NK-92 (cell line): ENCODE results near the gene LRCH3.

Experiments
- DNase-seq: peaks from one replicate; lab custom pipeline; 2025; ENCODE audit not compliant: unreplicated experiment; lab: John Stamatoyannopoulos, UW

Gene LRCH3

DNA sequence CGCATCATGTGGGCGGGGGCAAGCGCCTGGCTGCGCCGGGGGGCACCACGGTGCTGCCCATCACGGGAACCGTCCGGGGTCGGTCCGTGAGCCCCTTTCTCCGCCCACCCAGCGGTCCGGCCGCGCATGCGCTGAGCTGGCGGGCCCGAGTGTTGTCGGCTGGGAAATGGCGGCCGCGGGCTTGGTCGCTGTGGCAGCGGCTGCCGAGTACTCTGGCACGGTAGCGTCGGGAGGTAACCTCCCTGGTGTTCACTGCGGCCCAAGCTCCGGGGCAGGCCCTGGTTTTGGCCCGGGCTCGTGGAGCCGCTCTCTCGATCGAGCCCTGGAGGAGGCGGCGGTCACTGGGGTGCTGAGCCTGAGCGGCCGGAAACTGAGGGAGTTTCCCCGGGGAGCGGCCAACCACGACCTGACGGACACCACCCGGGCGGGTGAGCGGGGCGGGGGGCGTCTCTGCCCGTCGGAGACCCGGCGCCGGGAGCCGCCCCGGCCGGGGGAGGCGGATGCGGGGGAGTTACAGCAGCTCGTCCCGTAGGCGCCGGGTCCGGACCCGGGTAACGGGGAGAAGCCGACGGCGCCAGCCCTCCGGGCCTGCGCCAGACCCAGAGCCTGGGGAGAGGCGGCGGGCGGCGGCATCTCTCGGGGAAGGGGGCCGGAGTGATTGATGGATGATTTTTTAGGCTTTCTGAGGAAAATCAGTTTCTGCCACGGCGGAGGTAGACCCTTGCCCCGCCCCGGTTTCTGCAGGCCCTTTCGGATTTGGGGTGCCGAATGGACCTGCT is at the start of gene LRCH3:
Gene LRCH3, plus strand, starts transcription at position 142 of the 779 bp plus-strand sequence. Its CDS starts 25 bp downstream, at position 167.
- peak; percentile 34 for DNase-seq

DNA sequence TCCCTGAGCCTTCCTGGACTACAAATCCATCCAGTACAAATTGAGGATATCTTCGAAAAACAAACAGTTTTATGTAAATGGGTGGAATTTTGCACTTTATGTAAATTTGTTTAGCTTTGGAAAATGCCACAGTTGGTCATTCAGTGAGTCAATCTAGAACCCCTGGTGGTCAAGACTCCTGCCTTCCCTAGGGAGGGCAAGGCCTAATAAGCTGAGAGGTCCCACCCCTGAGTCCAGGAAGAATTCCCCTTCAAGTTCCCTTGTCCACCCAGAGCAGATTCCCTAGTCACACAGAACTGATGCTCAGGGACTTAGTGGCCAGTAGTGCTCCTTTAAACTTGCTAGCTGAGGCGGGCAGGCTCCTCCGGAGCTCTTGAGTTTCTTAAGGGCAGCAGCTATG is 48.3 kb upstream of the LRCH3 start:
- no peak for DNase-seq

DNA sequence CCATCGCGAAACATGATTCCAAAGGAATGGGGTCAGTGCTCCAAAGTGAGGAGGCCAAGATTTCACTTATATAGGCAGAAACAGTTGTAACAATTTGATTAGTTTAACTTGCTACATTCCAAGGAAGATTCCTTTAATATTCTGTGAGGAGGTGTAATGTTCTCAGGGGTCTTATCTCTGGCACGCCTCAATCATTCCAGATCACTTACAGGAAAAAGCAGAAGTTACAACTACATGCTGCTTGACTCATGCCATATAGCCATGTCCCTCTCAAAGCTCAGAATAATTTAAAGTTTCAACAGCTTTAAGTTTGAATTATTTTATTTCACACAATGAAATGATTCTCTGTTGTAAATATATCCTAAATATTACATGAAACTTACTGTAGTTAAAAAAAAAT is 44.8 kb upstream of the LRCH3 start:
- DNase-seq: no peak

DNA sequence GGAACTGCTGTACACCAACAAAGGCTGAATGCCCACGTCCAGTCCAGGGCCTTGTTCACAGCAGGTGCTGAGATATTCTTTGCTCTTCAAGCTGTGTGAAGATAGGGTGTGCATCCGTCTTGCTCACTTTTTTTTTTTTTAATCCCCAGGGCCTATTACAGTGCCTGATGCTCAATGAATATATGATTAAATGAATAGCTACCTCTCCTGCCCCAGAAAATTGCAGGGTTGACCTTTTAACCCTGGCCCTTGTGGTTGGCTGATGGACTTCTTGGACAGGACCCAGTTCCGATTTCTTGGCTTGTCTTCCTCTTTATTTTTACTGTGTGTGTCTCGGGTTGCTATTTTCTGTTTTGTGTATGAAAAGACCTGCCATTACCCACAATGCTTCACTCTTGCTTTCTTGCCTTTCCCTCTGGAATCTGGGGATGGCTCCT is 44.2 kb upstream of the LRCH3 start:
- no peak for DNase-seq

DNA sequence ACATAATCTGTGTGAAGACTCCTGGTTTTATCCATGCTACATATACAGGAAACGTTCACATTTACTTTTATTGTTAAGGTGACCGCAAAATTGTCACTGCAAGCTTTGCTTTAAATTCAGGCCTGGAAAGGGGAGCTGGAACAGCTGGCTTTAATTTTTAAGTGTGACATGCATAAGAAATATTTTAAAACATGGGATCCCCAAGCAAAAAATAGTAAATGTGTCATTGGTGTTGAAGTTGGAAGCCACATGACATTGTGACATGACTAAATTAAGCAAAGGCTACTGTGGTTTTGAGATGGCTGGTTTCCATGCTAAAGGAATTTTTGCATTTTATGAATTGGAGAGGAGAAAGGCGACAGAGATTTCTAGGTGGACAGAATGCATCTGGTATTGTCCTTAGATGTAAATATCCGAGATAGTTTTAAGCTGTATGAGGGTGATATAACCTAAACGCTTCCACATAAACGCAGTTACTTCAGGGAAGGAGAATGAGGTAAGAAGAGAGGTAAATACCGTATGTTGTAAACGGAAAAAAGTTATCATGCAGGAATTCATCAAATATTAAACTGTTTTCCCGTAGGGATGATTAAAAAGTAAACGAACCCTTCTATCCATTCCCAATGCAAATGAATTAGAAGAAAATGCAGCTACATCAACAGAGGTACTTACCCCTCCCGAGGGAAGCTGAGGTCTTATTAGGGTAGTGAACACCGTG is 42.3 kb upstream of the LRCH3 start:
- DNase-seq: no peak

DNA sequence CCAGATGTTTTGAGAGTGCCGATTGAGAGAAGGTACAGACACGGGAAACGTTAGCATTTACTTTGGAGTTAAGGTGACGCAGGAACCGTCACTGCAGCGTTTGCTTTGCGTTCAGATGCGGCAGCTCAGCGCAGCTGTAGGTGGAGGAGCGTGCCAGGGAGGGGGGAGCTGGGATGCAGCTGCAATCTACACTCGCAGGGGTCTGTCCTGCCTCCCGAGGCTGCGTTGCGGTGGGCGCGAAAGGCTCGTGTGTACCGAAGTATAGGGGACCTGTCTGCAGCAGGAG is 41.8 kb upstream of the LRCH3 start:
- peak; percentile 36 for DNase-seq

DNA sequence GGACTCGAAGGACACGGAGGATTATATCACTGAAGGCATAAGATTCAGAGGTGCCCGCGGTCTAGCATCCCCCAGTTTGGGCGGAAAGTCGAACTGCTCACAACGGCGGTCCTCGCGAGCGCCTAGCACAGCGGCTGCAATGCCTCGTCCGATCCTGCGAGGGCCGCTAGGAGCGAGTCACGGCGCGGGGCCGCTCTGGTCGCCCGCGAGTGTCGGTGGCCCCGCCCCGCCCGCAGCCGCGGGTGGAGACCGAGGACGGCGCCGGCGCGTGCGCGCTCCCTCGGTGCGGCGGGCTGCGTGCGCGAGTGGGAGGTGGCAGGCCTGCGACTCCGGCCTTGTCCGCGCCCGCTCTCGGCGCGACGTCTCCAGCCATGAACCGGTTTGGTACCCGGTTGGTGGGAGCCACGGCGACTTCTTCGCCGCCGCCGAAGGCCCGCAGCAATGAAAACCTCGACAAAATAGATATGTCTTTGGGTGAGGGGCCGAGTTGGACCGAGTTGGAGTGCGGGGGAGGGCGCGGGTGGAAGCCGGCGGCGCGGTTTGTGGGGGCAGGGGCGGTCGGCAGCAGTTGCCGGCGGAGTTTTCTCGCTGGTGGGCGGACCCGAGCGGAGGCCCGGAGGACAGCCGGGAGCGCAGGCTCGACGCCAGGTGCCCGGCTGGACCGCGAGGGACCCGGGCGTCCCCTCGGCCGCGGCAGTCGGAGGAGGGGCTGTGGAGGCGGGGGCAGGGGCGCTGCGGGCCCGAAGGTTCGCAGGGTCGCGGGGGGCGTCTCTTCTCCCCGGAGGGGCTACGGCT is 41.3 kb upstream of the LRCH3 start, which contains the start of gene FYTTD1:
Gene FYTTD1, plus strand, starts transcription at position 283 of the 795 bp plus-strand sequence. Its CDS starts 89 bp downstream, at position 372.
- DNase-seq: peak; percentile 36

DNA sequence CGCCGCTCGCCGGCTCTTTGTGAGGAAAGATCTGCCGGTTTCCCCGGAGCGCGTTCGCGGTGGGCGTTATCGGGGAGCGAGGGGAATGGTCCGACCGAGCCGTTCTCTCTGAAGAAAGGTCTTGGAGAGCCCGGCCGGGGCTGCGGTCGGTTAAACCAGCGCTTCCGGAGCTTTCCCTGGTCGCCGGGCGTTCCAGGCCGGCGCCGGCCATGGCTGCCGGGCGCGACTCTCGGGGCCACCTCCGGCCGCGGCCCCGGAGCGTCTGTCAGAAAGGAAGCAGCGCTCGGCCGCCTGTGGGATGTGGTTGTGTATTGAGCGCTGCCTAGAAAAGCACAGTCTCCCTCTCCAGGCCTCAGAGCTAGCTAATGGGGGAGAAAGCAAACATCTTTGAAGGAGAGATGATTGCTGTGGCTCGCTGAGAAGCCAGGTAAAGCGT is 40.6 kb upstream of the LRCH3 start:
- DNase-seq: no peak

DNA sequence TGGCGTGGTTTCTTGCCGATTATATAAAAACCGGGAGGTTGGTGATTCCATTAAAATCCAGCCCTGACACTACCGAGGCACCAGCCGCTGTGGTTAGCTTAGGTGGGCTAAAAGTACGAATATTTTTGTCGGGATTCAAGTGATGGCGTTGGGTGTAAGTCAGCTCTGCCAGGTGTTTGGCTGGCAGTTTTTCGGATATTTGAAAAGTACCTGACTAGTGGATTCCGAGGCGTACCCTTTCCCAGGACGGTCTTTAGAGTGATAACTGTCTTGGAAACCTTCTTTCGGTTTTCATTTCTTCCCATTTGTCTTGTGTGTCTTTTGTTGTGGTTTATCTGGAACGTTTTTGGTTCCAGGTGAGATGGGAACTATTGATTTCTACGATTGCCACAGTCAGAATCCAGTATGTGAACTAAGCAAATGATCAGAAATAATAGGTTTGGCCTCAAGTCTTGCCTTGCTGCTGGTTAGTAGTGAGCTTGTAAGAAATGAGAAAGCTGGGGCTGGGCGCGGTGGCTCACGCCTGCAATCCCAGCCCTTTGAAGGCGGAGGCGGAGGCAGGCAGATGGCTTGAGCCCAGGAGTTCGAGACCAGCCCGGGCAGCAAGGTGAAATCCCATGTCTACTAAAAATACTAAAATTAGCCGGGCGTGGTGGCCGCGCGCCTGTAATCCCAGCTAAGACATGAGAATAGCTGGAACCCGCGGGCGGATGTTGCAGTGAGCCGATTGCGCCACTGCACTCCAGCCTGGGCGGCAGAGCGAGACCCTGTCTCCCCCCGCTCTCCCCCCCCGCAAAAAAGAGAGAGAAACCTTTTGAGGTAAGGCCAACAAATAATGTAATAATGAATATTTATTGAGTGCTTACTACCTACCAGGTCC is 40.0 kb upstream of the LRCH3 start:
- no peak for DNase-seq

DNA sequence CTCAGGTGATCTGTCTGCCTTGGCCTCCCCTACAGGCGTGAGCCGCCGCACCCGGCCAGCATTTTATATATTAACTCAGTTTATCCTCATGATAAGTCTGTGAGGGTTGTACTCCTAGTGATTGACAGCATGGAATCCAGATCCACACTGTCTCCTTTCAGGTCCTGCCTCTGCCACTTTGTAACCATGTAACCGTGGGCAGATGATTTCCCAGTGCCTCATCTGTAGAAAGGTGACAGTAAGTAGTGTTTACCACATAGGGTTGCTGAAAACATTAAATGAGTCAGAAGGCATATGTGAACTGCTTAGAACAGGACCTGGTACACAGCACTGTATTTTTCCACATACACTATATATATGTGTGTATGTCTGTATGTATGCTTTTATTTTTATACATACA is 38.9 kb upstream of the LRCH3 start:
- no peak for DNase-seq

DNA sequence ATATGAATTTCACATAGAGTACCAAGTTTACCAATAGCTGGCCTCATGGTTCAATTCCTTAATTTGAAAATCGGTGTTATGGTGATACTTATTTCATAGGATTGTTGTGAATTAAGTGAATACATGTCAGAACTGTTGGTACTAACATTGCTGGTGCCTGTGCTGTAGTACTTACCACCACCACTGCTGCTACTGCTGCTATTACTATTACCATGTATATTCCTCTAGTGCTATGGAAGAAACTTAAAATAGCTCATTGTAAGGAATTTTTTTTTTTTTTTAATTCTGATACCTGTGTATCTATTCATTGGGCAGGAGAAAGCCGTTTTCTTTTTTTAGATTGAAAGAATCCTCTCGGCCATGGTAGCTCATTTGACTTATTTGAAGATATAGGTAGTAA is 37.8 kb upstream of the LRCH3 start:
- no peak for DNase-seq

DNA sequence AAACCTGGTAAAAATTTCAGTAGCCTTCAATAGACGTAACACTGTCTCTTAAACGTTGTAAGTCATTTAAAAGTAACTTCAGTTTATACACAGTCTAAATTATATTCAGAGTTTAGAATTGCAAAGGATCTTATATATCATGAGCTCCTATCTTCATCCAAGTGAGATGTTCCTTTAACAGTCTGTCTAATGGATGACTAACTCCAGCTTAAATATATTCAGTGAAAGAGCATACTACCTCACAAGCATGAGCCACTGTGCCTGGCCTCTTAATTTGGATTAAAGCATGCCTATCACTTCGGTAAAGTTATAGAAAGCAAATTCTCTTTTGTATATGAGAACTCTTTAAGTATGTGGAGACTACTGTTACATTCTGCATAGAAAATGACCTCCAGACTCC is 34.4 kb upstream of the LRCH3 start:
- DNase-seq: no peak

DNA sequence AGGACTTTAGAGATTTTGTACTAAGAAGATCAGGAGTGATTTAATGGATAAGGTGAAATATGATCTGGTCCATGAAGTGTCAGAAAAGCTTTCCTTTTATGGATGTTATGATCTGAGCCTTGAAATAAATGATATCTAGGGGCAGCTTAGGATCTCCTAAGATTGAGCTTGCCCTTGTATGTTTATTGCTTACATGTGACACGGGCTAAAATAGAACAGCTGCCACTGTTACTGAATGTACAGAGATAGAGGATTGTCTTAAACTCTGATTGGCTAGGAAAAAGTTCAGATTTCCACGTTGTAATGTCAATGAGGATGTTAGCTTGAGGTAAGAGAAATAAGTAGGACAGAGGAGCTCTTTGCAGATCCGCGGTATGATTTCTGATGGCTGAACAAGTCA is 32.5 kb upstream of the LRCH3 start:
- DNase-seq: no peak

DNA sequence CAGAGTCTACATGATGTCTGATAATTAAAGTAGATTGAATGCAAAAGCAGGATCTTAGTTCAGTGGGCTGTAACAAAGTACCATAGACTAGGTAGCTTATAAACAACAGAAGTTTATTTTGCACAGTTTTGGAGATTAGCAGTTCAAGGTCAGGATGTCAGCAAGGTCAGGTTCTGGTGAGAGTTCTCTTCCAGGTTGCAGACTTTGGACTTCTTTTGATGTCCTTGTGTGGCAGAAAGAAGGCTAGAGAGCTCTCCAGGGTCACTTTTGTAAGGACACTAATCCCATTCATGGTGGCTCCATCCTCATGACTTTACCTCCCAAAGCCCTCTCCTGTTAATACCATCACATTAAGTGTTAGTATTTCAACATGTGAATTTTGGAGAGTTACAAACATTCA is 29.3 kb upstream of the LRCH3 start:
- no peak for DNase-seq

DNA sequence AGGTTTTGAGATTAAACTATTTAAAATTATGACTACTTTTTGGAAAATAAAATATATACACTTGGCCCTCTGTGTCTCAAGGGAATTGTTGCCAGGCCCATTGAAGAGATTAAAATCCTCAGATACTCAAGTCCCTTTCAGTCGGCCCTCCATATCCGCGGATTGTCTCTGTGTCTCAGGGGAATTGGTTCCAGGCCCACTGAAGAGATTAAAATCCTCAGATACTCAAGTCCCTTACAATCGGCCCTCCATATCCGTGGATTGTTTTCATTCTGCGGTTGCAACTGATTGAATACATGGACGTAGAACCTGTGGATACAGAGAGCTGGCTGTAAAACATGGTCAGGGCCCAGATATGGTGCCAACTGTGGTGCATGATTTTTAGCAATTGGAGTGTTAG is 15.7 kb upstream of the LRCH3 start:
- no peak for DNase-seq

DNA sequence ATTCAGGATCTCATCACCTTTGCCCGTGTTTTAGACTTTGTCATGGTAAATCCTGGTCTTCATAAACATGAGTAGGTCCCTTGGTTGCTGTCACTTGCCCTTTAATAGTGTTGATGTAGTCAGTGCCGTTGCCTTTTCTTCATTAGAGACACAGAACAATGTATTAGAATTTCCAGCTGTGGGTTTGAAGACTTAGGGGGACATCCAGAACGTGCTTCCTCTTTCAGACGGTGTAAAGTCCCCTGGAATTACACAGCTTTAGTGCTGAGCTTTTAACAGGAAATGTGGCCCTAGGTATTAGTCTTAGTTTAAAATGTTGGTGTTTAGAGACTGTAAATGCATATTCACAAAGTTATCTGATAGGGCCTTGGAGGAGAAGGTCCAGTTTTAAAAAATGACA is 8.8 kb upstream of the LRCH3 start:
- DNase-seq: no peak

DNA sequence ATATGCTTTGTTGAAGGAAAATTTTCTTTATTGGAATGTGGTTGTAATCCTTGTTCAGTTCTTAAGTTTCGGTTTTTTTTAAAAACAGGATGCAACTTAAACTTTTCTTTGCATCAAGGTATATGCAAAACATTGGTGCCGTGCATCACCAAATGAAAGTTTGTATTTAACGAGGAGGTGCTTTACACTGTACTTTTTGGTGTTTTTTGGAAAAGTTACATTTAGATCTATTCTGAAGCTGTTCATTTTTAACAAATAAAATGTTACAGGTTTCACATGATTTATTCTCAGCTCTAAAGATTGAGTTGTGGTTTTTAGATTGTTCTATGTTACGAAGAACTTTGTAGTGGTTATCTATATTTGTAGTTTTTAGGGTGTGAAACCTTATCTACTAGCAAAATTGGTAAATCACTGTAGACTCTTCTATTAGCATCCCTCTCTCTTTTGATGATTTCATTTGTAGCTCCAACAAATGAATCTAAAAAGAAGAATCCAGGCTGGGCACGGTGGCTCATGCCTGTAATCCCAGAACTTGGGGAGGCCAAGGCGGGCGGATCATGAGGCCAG is 7.0 kb upstream of the LRCH3 start:
- no peak for DNase-seq

DNA sequence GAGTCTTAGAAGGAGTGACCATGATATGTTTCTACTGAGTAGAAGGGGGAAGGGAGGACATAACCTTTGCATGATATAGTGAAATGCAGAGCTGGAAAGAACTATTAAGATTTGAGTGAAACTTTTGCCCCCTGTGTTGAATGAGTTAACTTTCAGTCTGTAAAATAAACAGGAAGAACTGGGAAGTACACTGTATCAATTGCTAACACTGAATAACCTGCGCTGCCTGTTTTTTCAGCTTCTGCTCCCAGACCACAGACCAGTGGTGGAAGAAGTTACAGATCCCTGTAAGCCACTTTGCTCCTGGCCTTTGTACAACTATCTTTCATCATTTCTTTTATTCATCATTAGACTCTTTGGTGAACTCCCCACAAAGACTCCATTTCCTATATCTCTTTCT is 3.6 kb upstream of the LRCH3 start:
- DNase-seq: no peak

DNA sequence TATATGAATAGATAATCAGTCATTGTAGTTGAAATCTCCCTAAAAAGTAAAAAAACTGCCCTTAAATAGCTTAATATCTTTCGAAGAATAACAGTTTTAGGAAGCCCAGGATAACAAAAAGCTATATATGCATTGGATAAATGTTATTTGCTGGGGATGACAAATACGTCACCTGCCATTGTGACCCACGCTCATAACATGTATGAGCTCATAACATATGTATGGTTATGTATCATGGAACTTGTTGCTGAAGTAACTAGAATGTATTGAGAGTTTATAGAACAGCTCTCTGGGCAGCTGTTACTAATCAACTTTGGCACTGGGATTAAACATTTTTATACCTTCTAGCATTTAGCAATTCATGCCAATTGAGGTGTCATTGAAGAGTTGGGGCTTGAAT is 1.7 kb upstream of the LRCH3 start:
- no peak for DNase-seq

DNA sequence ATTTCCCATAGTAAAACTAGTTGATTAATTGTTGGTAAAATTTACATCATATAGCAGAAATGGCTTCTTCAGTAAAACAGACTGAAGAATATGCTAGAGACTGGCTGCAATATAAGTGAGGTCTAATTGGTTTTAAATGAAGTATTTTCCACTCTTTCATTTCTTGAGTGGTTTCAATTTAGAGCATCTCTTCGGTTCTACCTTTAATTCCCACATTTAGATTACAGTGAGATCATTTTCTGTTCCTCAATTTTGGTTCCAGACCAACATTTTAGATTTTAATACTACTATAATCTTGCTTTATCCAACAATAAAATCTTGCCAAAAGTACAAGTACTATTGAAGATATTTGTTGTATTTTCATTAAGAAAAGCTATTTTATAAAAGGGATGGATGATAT is 1.0 kb upstream of the LRCH3 start:
- DNase-seq: no peak
